ENCODE measurements around the gene MORC1. TPM values are rescaled to one million over a fixed set of nuclear protein-coding genes. Genes with fewer than 3 reads are reported as not detected.

Gene MORC1
- total RNA-seq, 1 donor = not detected

DNA sequence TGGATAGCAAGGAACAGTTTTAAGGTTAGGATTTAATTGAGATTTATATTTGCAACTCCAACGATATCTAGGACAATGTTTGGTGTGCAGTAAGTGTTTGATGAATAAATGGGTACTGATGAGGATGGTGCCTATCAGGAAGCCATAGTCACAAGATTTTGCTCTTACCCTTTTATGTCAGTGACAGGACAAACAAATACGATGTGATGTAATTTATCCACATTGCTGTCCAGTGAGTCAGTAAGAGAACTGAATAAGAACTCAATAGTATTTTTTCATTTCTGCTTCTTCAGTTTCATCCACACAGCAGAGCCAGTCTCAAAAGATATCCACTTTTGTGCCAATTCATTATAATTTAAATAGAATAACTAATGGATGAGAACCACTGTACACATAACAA is 37.0 kb upstream of the MORC1 start:
- no peaks in the 10 kb centered on the region for H3K27me3 ChIP-seq (ENCODE audit: insufficient read depth, low read length)
- no peak overlapping the region for H2AFZ ChIP-seq (ENCODE audit: low read length)
- H3K36me3 ChIP-seq (ENCODE audit: insufficient read depth, low read length) = no peaks in the 10 kb centered on the region
- H3K9me3 ChIP-seq (ENCODE audit: low read depth, low read length) = peaks cover 2% of the 10 kb centered on the region
- H4K20me1 ChIP-seq (ENCODE audit: insufficient read depth, low read length) = no peaks in the 10 kb centered on the region
- H3K79me2 ChIP-seq (ENCODE audit: insufficient read depth, low read length) = no peaks in the 10 kb centered on the region
- TF ChIP-seq, protein P1, sequence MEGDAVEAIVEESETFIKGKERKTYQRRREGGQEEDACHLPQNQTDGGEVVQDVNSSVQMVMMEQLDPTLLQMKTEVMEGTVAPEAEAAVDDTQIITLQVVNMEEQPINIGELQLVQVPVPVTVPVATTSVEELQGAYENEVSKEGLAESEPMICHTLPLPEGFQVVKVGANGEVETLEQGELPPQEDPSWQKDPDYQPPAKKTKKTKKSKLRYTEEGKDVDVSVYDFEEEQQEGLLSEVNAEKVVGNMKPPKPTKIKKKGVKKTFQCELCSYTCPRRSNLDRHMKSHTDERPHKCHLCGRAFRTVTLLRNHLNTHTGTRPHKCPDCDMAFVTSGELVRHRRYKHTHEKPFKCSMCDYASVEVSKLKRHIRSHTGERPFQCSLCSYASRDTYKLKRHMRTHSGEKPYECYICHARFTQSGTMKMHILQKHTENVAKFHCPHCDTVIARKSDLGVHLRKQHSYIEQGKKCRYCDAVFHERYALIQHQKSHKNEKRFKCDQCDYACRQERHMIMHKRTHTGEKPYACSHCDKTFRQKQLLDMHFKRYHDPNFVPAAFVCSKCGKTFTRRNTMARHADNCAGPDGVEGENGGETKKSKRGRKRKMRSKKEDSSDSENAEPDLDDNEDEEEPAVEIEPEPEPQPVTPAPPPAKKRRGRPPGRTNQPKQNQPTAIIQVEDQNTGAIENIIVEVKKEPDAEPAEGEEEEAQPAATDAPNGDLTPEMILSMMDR (IDR thresholded peaks at IDR 0.05; ENCODE audit: extremely low read depth, low read depth, low read length) = no peak
- no peak for DNase-seq (ENCODE audit: insufficient read length, low spot score, missing footprints)
- H3K27ac ChIP-seq (ENCODE audit: low read depth, low read length) = no peak overlapping the region
- no peak overlapping the region for H3K4me2 ChIP-seq (ENCODE audit: insufficient read depth, low read length)
- no peak overlapping the region for H3K4me3 ChIP-seq (ENCODE audit: insufficient read depth, low read length)
- H3K4me1 ChIP-seq (ENCODE audit: insufficient read depth, low read length) = no peaks in the 10 kb centered on the region

GRCh38 chr3:109152320-109152719 is 34.4 kb upstream of the MORC1 start:
- Histone ChIP-seq H2AFZ (ENCODE audit: low read length) (no peak overlapping the region), H3K4me3 (ENCODE audit: insufficient read depth, low read length) (no peak overlapping the region), H3K4me1 (ENCODE audit: insufficient read depth, low read length) (no peaks in the 10 kb centered on the region), H3K79me2 (ENCODE audit: insufficient read depth, low read length) (no peaks in the 10 kb centered on the region), H3K4me2 (ENCODE audit: insufficient read depth, low read length) (no peak overlapping the region), H3K9me3 (ENCODE audit: low read depth, low read length) (peaks cover 2% of the 10 kb centered on the region), H3K27me3 (ENCODE audit: insufficient read depth, low read length) (no peaks in the 10 kb centered on the region), H4K20me1 (ENCODE audit: insufficient read depth, low read length) (no peaks in the 10 kb centered on the region), H3K27ac (ENCODE audit: low read depth, low read length) (no peak overlapping the region), H3K36me3 (ENCODE audit: insufficient read depth, low read length) (no peaks in the 10 kb centered on the region)
- DNase-seq (ENCODE audit: insufficient read length, low spot score, missing footprints) = no peak
- TF ChIP-seq, protein P1 (IDR thresholded peaks at IDR 0.05; ENCODE audit: extremely low read depth, low read depth, low read length) = no peak

DNA sequence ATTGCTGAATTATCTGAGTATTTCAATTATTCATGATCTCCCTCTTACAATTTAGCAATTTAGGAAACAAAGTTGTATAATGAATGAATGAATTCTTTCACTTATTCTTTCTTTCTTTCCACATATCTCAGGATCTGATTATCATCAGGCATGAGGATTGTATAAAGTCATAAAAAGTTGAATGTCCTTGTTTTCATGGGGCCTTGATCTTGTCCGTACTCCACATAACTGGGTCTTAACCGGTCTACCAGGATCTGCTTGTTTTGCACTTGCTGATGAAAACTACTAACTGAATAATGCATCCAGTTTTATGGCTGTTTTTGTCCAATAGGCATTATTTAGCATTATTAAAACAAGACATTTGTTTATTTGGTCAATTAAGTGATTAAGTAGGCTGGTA is 31.1 kb upstream of the MORC1 start:
- no peaks in the 10 kb centered on the region for H3K4me1 ChIP-seq (ENCODE audit: insufficient read depth, low read length)
- H2AFZ ChIP-seq (ENCODE audit: low read length) = no peak overlapping the region
- H3K27me3 ChIP-seq (ENCODE audit: insufficient read depth, low read length) = no peaks in the 10 kb centered on the region
- DNase-seq (ENCODE audit: insufficient read length, low spot score, missing footprints) = no peak
- no peak overlapping the region for H3K27ac ChIP-seq (ENCODE audit: low read depth, low read length)
- no peak overlapping the region for H3K4me2 ChIP-seq (ENCODE audit: insufficient read depth, low read length)
- H4K20me1 ChIP-seq (ENCODE audit: insufficient read depth, low read length) = no peaks in the 10 kb centered on the region
- H3K4me3 ChIP-seq (ENCODE audit: insufficient read depth, low read length) = no peak overlapping the region
- no peaks in the 10 kb centered on the region for H3K36me3 ChIP-seq (ENCODE audit: insufficient read depth, low read length)
- H3K79me2 ChIP-seq (ENCODE audit: insufficient read depth, low read length) = no peaks in the 10 kb centered on the region
- TF ChIP-seq, protein P1 (IDR thresholded peaks at IDR 0.05; ENCODE audit: extremely low read depth, low read depth, low read length) = no peak
- H3K9me3 ChIP-seq (ENCODE audit: low read depth, low read length) = peaks cover 2% of the 10 kb centered on the region

GRCh38 chr3:109143646-109144045 is 25.7 kb upstream of the MORC1 start:
- Histone ChIP-seq H3K27me3 (ENCODE audit: insufficient read depth, low read length) (no peaks in the 10 kb centered on the region), H3K4me2 (ENCODE audit: insufficient read depth, low read length) (no peak overlapping the region), H3K9me3 (ENCODE audit: low read depth, low read length) (no peaks in the 10 kb centered on the region), H3K4me3 (ENCODE audit: insufficient read depth, low read length) (no peak overlapping the region), H4K20me1 (ENCODE audit: insufficient read depth, low read length) (no peaks in the 10 kb centered on the region), H3K4me1 (ENCODE audit: insufficient read depth, low read length) (no peaks in the 10 kb centered on the region), H3K79me2 (ENCODE audit: insufficient read depth, low read length) (no peaks in the 10 kb centered on the region), H2AFZ (ENCODE audit: low read length) (no peak overlapping the region), H3K36me3 (ENCODE audit: insufficient read depth, low read length) (no peaks in the 10 kb centered on the region), H3K27ac (ENCODE audit: low read depth, low read length) (no peak overlapping the region)
- TF ChIP-seq, protein P1 (IDR thresholded peaks at IDR 0.05; ENCODE audit: extremely low read depth, low read depth, low read length) = no peak
- no peak for DNase-seq (ENCODE audit: insufficient read length, low spot score, missing footprints)

Measured in osteoblast (primary cell).